Peyer's patch (tissue), 4 donors: Measurements from ENCODE around the gene PHC2.
"Not testable (repeated sequence)": the region's sequence is repeated elsewhere in the genome, so short reads cannot be mapped to it uniquely, and the experiment has no call there.

Source experiments
- CTCF ChIP-seq, 6 experiments: fragments of 450-650 bp in 4 of 6; fragments of 200-600 bp in 2 of 6; sonication (generic) in 1 of 6; IDR thresholded peaks; one replicate each; pipeline ENCODE4 v1.5.1; 2017 to 2019; ENCODE audit warnings: antibody characterized with exemption in 6 of 6, mild to moderate bottlenecking in 3 of 6, moderate library complexity in 1 of 6
- POLR2A ChIP-seq, 2 donors: fragments of 450-650 bp; IDR thresholded peaks; one replicate each; pipeline ENCODE4 v1.5.1; 2017; ENCODE audit warnings: antibody characterized with exemption in 2 of 2, mild to moderate bottlenecking in 2 of 2, moderate library complexity in 2 of 2

GRCh38 chr1:33309351-33309750 is 121.5 kb downstream of the PHC2 start:
- not testable (repeated sequence) for TF ChIP-seq CTCF, POLR2A (IDR thresholded peaks at IDR 0.05)
